ENCODE data around the gene OBP2B.

GRCh38 chr9:133251773-133252172 lies 42.7 kb upstream of the OBP2B start:
- no peak for TF ChIP-seq POLR2A (IDR thresholded peaks at IDR 0.05; ENCODE audit: low read depth, low read length)
- no peak for TF ChIP-seq CHD2 (IDR thresholded peaks at IDR 0.05; ENCODE audit: borderline replicate concordance, low read depth, low read length)
- TF ChIP-seq NBN (IDR thresholded peaks at IDR 0.05), result no peak
- TF ChIP-seq RCOR1 (conservative IDR thresholded peaks at IDR 0.05; ENCODE audit: low read depth, low read length), result no peak
- no peak for TF ChIP-seq CTCF (IDR thresholded peaks at IDR 0.05 in 2 of 3, conservative IDR thresholded peaks at IDR 0.05 in 1 of 3; ENCODE audit: control insufficient read depth in 2 of 3, extremely low read depth in 1 of 3, insufficient read depth in 1 of 3, low read depth in 3 of 3, low read length in 3 of 3)

All from GM12878 (cell line).